ENCODE results near the gene SLC34A3.

- TF ChIP-seq STAT6 (CRISPR knock-in tag; conservative IDR thresholded peaks at IDR 0.05; ENCODE audit: low read depth), result no peak
- no peak for TF ChIP-seq E2F1 (CRISPR knock-in tag; IDR thresholded peaks at IDR 0.05)
- TF ChIP-seq CTCF (IDR thresholded peaks at IDR 0.05), result no peak
- no peak for TF ChIP-seq FOXP1 (CRISPR knock-in tag; IDR thresholded peaks at IDR 0.05; ENCODE audit: borderline replicate concordance)
- no peak for TF ChIP-seq ATF2 (CRISPR knock-in tag; IDR thresholded peaks at IDR 0.05; ENCODE audit: borderline replicate concordance, low read depth)
- no peak for TF ChIP-seq CBFB (CRISPR knock-in tag; IDR thresholded peaks at IDR 0.05; ENCODE audit: low read depth)
- TF ChIP-seq FOXP4 (CRISPR knock-in tag; IDR thresholded peaks at IDR 0.05), result no peak
- no peak for TF ChIP-seq ZNF232 (CRISPR knock-in tag; IDR thresholded peaks at IDR 0.05)
- no peak for TF ChIP-seq ZBTB21 (CRISPR knock-in tag; IDR thresholded peaks at IDR 0.05; ENCODE audit: borderline replicate concordance)
These were observed 37.2 kb downstream of the SLC34A3 start for GRCh38 chr9:137267933-137268355.

Measured in WTC11 (cell line).